HCT116 (cell line): ENCODE measurements around the gene ST6GALNAC4. TPM values are rescaled to one million over a fixed set of nuclear protein-coding genes. Genes with fewer than 3 reads are reported as not detected.
A peak's percentile ranks its signal among the peaks of the same experiment; 100 is the strongest.

Experiments
- ATAC-seq: fragments of 200-7000 bp; cut with Tn5 transposase; 2 replicates; pipeline ENCODE4 v1.9.1; 2020; ENCODE audit warnings: mild to moderate bottlenecking, moderate library complexity
- BruUV-seq: library from RNA; stranded (reverse); fragments of 400-500 nt; replicated peaks from 2 replicates; lab custom pipeline; 2021; lab: Mats Ljungman, UMichigan
- CTCF ChIA-PET: fragments of 300-600 bp; sonication (Branson Sonifier 250); formaldehyde crosslinking; loops from one replicate; lab custom pipeline; 2021; ENCODE audit warnings: antibody characterized with exemption; lab: Charles Lee
- POLR2A ChIA-PET: fragments of 300-600, 350-600 bp; sonication (Branson Sonifier 250); formaldehyde crosslinking; loops from one replicate; lab custom pipeline; 2021; ENCODE audit warnings: antibody characterized with exemption; lab: Charles Lee
- RAD21 ChIA-PET, 2 experiments: fragments of 300-600 bp; sonication (Branson Sonifier 250); formaldehyde crosslinking; loops; one replicate each; lab custom pipeline; 2023; ENCODE audit warnings: low total read pairs in 2 of 2; ENCODE audit not compliant: uncharacterized antibody in 2 of 2, unreplicated experiment in 2 of 2, low non-redundant PET in 1 of 2; lab: Charles Lee
- DNase-seq: peaks from one replicate; pipeline ENCODE4 v3.0.0-alpha.2; 2010; ENCODE audit warnings: low read depth, low spot score
- H2AFZ ChIP-seq: fragments of 200-600 bp; shearing (Covaris generic), sonication (generic); 2 replicates; pipeline ENCODE4 v1.6.1; 2017; ENCODE audit warnings: low read depth, mixed run types, mixed read lengths, antibody characterized with exemption, low read length; ENCODE audit not compliant: poor library complexity, severe bottlenecking
- H3K27ac ChIP-seq: 2 replicates; pipeline ENCODE4 v1.5.1; 2012; ENCODE audit warnings: low read depth, low read length
- H3K27me3 ChIP-seq: fragments of 200-600 bp; sonication (generic); 2 replicates; pipeline ENCODE4 v1.6.1; 2016; ENCODE audit warnings: mixed run types, low read length, mixed read lengths; ENCODE audit not compliant: insufficient read depth
- H3K36me3 ChIP-seq, 2 experiments: fragments of 200-500 bp in 1 of 2; fragments of 200-600 bp in 1 of 2; sonication (Bioruptor generic) in 1 of 2; sonication (generic) in 1 of 2; 2 replicates each; pipeline versions ENCODE4 v1.5.1 to v1.6.1; 2014 to 2016; ENCODE audit warnings: low read length in 2 of 2, inconsistent platforms in 1 of 2, mixed read lengths in 1 of 2, mixed run types in 1 of 2; ENCODE audit not compliant: insufficient read depth in 2 of 2, control insufficient read depth in 1 of 2
- H3K4me1 ChIP-seq, 2 experiments: fragments of 200-600 bp in 1 of 2; sonication (generic) in 1 of 2; 2 replicates each; pipeline versions ENCODE4 v1.5.1 to v1.6.1; 2012 to 2017; ENCODE audit warnings: low read length in 2 of 2, inconsistent platforms in 1 of 2, mild to moderate bottlenecking in 1 of 2, mixed read lengths in 1 of 2, mixed run types in 1 of 2, moderate library complexity in 1 of 2; ENCODE audit not compliant: insufficient read depth in 2 of 2, control insufficient read depth in 1 of 2
- H3K4me2 ChIP-seq: fragments of 200-600 bp; sonication (generic); 2 replicates; pipeline ENCODE4 v1.6.1; 2017; ENCODE audit warnings: mixed run types, low read length, mixed read lengths
- H3K4me3 ChIP-seq, 2 experiments: fragments of 200-600 bp in 1 of 2; sonication (generic) in 1 of 2; replicated peaks in 1 of 2; 2 replicates each; pipeline ENCODE4 v1.5.1; 2011 to 2016; ENCODE audit warnings: low read length in 2 of 2, control low read depth in 1 of 2, low read depth in 1 of 2, mild to moderate bottlenecking in 1 of 2, mixed read lengths in 1 of 2, mixed run types in 1 of 2
- H3K79me2 ChIP-seq: fragments of 200-600 bp; sonication (generic); 2 replicates; pipeline ENCODE4 v1.6.1; 2017; ENCODE audit warnings: mild to moderate bottlenecking, mixed run types, low read length, moderate library complexity, mixed read lengths; ENCODE audit not compliant: insufficient read depth
- H3K9ac ChIP-seq: fragments of 200-600 bp; sonication (generic); 2 replicates; pipeline ENCODE4 v1.6.1; 2016; ENCODE audit warnings: low read length, mixed read lengths
- H3K9me2 ChIP-seq: fragments of 200-600 bp; sonication (generic), shearing (Covaris generic); 2 replicates; pipeline ENCODE4 v1.6.1; 2017; ENCODE audit warnings: mixed run types, mild to moderate bottlenecking, moderate library complexity; ENCODE audit not compliant: insufficient read depth
- H3K9me3 ChIP-seq, 2 experiments: fragments of 200-500 bp in 1 of 2; fragments of 200-600 bp in 1 of 2; sonication (Bioruptor generic) in 1 of 2; sonication (generic) in 1 of 2; 2 replicates each; pipeline ENCODE4 v1.6.1; 2014 to 2017; ENCODE audit warnings: low read length in 2 of 2, mixed read lengths in 2 of 2, inconsistent platforms in 1 of 2, low read depth in 1 of 2, mild to moderate bottlenecking in 1 of 2, mixed run types in 1 of 2, moderate library complexity in 1 of 2; ENCODE audit not compliant: control insufficient read depth in 1 of 2, insufficient read depth in 1 of 2
- H4K20me1 ChIP-seq: fragments of 200-600 bp; sonication (generic), shearing (Covaris generic); 2 replicates; pipeline ENCODE4 v1.6.1; 2017; ENCODE audit warnings: mixed run types, mild to moderate bottlenecking, moderate library complexity; ENCODE audit not compliant: insufficient read depth
- ATF3 ChIP-seq: IDR thresholded peaks from 2 replicates; pipeline ENCODE4 v1.6.1; 2012
- ELF1 ChIP-seq: IDR thresholded peaks from 2 replicates; pipeline ENCODE4 v1.6.1; 2012; ENCODE audit warnings: low read depth, borderline replicate concordance
- EZH2 ChIP-seq: fragments of 200-600 bp; sonication (generic); IDR thresholded peaks from 2 replicates; pipeline ENCODE4 v1.6.1; 2017; ENCODE audit warnings: antibody characterized with exemption, mixed run types
- EZH2phosphoT487 ChIP-seq: fragments of 200-600 bp; IDR thresholded peaks from 2 replicates; pipeline ENCODE4 v1.6.1; 2018; ENCODE audit warnings: antibody characterized with exemption, borderline replicate concordance
- MAX ChIP-seq: IDR thresholded peaks from 2 replicates; pipeline ENCODE4 v1.6.1; 2012
- RAD21 ChIP-seq: IDR thresholded peaks from 2 replicates; pipeline ENCODE4 v1.6.1; 2012; ENCODE audit warnings: low read depth, mild to moderate bottlenecking
- SIN3A ChIP-seq: IDR thresholded peaks from 2 replicates; pipeline ENCODE4 v1.6.1; 2012; ENCODE audit warnings: low read depth
- SP1 ChIP-seq: IDR thresholded peaks from 2 replicates; pipeline ENCODE4 v1.6.1; 2012; ENCODE audit warnings: low read depth
- TCF7L2 ChIP-seq: IDR thresholded peaks from 2 replicates; pipeline ENCODE4 v1.7.0; 2011; ENCODE audit warnings: borderline replicate concordance, inconsistent platforms; ENCODE audit not compliant: insufficient read depth, insufficient read length; ENCODE audit errors: extremely low read depth
- YY1 ChIP-seq: IDR thresholded peaks from 2 replicates; pipeline ENCODE4 v1.6.1; 2011; ENCODE audit warnings: low read length, low read depth, moderate library complexity, mild to moderate bottlenecking; ENCODE audit not compliant: insufficient replicate concordance; ENCODE audit errors: extremely low read depth
- ZFX ChIP-seq: fragments of 450-650 bp; IDR thresholded peaks from 2 replicates; pipeline ENCODE4 v1.6.1; 2017
- intact Hi-C: fragments of 100-400 bp; cut with micrococcal nuclease; formaldehyde crosslinking; loops from 2 replicates; pipeline ENCODE4 v1.10.0; 2022
- total RNA-seq: library from RNA; stranded (reverse); gene quantifications from one replicate; pipeline ENCODE4 v1.2.1, GENCODE V29; 2021; ENCODE audit not compliant: unreplicated experiment

The ST6GALNAC4 gene
- total RNA-seq, 1 experiment from 2014 or later: 49.4 TPM

GRCh38 chr9:127920794-127921193 is 4.0 kb upstream of the ST6GALNAC4 start:
- TF ChIP-seq ZFX (no peak), YY1 (no peak), RAD21 (no peak), SP1 (no peak), EZH2phosphoT487 (no peak), ELF1 (no peak), TCF7L2 (no peak), MAX (no peak), SIN3A (no peak), EZH2 (no peak), ATF3 (no peak)
- Histone ChIP-seq H2AFZ (no peak overlapping the region), H3K9me2 (no peaks in the 10 kb centered on the region), H3K27ac (peak overlapping the region; percentile 96), H3K4me1 (peaks cover 50 to 81% of the 10 kb centered on the region in 2 experiments), H4K20me1 (no peaks in the 10 kb centered on the region), H3K36me3 (no peaks in the 10 kb centered on the region), H3K9ac (peak overlapping the region; percentile 68; the same call in 1 of the 2 replicates), H3K9me3 (no peaks in the 10 kb centered on the region), H3K27me3 (no peaks in the 10 kb centered on the region), H3K79me2 (peaks cover 9% of the 10 kb centered on the region), H3K4me3 (no peak overlapping the region), H3K4me2 (peak overlapping the region; percentile 79; the same call in 1 of the 2 replicates)
- intact Hi-C loops: loop anchor here (1.0 kb wide), 2 partner anchors 185 to 330 kb away; partner anchors contain the start of gene TOR2A
- ChIA-PET RAD21 (interaction anchor here (0.6 to 1.3 kb wide), 5 partner anchors 51 to 331 kb away, joined by 3 to 7 read pairs (median 4); partner anchors contain the start of gene TOR2A (in 1 of the 2)), POLR2A (interaction anchor here (0.8 to 1.4 kb wide), 7 partner anchors 8 to 186 kb away, joined by 3 to 5 read pairs (median 3); partner anchors contain the start of genes SLC25A25 and TOR2A), CTCF (interaction anchor here (0.6 to 3.0 kb wide), 17 partner anchors 12 to 417 kb away, joined by 3 to 19 read pairs (median 5); partner anchors contain the start of genes CDK9, FPGS and TOR2A)
- ATAC-seq (no peak), DNase-seq (no peak)
- no TSS peak for BruUV-seq
